DLD1 (cell line): ENCODE data around the gene THOC6.

ENCODE experiments used
- in situ Hi-C: cut with HindIII; loops from 2 replicates; pipeline ENCODE4 v1.10.0; 2017; ENCODE audit warnings: low sequenced_read_pairs

The THOC6 gene

GRCh38 chr16:3023669-3024478 is at the start of gene THOC6, which contains the start of gene HCFC1R1:
TSS of gene THOC6 (plus strand) at chr16:3024035. CDS start at chr16:3024327, 292 bp downstream.
TSS of gene HCFC1R1 (minus strand) at chr16:3023942. CDS start at chr16:3023941, 1 bp downstream.
- in situ Hi-C loops: no loop called here

- in situ Hi-C loops: no loop called here
Observed at GRCh38 chr16:2974319-2975056, 49.3 kb upstream of the THOC6 start.

GRCh38 chr16:2975161-2975795 is 48.6 kb upstream of the THOC6 start:
- in situ Hi-C loops: no loop called here

DNA sequence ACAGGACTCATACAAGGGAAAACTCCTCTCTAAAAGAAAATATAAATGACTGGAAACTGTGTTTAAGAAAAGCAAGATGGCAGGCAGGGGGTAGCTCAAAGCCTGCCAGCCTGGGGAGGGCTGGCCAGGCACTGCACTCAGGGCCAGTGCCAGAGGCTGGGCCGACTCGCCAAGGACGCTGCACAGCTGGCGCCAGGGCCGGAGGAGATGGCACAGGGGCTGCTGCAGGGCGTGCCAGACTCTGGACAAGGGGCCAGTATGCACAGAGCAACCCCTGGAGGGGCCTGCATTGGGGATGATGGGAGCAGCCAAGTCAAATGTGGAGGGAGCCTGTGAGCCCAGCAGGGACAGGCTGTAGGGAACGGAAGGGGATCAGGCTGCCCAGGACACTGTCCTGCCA is 47.6 kb upstream of the THOC6 start:
- in situ Hi-C loops: no loop called here

DNA sequence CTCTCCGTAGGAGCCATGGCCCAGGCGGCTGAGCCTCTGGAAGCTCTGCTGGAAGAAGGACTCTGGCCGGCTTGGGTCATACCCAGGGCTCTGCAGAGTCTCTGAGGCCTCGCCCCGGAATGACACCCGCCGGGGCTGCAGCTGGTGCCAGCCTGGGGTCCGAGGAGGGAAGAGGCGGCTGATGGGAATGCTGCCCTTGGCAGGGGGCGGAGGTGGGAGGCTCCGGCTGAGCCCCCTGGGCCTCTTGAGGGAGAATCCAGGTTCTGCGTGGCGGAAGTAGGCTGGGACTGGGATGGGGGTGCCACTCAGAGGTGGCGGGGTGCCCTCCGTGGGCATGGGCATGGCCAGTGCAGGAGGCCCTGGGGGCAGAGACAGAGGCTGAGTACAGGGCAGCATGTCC is 47.2 kb upstream of the THOC6 start:
- in situ Hi-C loops: no loop called here

- in situ Hi-C loops: no loop called here
Observed at GRCh38 chr16:2977440-2977839, 46.4 kb upstream of the THOC6 start.

- in situ Hi-C loops: no loop called here
Observed at GRCh38 chr16:2979669-2980226, 44.1 kb upstream of the THOC6 start.

DNA sequence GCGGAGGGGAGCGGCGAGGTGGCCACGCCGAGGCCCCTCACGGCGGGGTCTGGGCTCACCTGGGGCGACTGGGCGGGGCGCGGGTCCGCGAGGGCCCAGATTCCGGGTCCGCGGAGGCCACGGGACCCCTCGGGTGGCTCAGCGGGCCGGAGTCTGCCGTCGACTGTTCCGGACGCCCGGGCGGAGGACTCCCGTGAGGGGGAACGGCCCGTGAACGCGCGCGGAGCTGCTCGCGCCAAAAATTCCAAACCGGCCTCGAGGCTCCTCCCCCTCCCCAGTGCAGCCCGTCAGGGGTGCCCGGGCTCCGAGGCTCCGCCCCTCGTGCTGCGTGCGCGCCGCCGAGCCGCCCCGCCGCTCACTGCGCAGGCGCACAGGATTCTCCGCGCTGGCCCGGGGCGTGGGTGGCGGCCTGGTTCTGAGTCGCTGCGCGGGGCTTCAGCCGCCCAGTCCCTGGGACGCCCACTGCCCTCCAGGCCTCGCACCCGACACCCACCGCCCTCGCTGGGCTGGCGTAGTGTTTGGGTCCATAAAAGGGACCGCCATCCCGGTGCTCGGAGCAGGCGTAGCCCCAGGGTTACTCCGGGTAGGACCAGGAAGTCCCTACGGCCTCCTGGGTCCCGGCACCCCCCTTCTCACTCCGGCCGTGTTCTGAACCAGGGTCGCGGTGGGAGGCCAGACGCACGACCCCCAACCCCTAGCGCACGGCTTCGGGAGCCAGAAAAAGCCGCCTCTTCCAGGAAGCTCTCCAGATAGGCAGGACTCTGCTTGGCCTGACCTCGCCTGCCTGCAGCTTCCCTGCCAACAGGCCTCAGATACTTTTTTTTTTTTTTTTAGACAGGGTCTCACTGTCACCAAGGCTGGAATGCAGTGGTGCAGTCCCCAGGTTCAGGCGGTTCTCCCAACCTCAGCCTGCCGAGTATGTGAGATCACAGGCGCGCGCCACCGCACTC is 43.3 kb upstream of the THOC6 start, which contains the start of gene PKMYT1:
PKMYT1 (minus strand) TSS at position 220 of the 950 bp plus-strand sequence. CDS start 789 bp downstream, outside the sequence.
- in situ Hi-C loops: no loop called here

DNA sequence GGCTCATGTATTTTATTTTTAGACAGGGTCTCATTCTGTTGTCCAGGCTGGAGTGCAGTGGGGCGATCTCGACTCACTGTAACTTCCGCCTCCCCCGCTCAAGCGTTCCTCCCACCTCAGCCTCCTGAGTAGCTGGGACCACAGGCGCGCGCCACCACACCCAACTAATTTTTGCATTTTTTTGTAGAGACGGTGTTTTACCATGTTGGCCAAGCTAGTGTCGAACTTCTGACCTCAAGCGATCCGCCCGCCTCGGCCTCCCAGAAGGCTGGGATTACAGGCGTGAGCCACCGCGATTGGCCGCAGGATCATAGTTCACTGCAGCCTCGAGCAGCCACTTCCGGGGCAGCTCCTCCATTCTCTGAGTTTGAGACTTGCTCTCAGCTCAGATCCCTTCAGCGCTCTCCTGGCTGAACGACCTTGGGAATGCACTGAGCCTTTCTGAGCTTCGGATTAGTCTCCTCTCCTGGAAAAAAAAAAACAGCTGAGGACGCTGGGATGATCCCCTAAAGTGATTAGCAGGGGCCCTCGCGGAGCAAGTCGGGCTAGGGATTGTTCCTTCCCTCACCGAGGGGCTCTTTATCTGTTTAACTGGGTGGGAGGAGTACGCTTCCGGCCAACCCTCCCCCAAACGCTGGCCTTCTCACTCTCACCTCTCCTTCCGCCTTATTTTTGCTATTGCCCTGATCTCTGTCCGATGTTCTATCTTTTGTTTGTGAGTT is 42.5 kb upstream of the THOC6 start:
- in situ Hi-C loops: no loop called here

- in situ Hi-C loops: no loop called here
Observed at GRCh38 chr16:2981899-2982250, 42.0 kb upstream of the THOC6 start.

- in situ Hi-C loops: no loop called here
Observed at GRCh38 chr16:2982402-2982801, 41.4 kb upstream of the THOC6 start.

DNA sequence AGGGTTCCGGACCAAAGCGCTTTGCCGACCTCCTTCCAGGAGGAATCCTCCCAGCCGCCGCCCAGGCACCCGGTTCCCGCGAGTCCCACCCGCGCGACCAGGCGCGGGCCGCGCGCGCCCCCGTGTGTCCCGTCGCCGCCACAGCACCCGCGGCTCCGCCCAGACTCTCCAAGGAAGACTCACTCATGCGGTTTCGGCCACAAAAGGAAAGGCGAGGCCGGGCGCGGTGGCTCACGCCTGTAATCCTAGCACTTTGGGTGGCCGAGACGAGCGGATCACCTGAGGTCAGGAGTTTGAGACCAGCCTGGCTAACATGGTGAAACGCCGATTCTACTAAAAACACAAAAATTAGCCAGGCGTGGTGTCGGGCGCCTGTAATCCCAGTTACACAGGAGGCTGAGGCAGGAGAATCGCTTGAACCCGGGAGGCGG is 40.1 kb upstream of the THOC6 start:
- in situ Hi-C loops: no loop called here

- in situ Hi-C loops: no loop called here
Observed at GRCh38 chr16:2985462-2985861, 38.4 kb upstream of the THOC6 start.

GRCh38 chr16:2985893-2986355 is 37.9 kb upstream of the THOC6 start:
- in situ Hi-C loops: no loop called here

GRCh38 chr16:2986623-2987188 is 37.1 kb upstream of the THOC6 start:
- in situ Hi-C loops: no loop called here

DNA sequence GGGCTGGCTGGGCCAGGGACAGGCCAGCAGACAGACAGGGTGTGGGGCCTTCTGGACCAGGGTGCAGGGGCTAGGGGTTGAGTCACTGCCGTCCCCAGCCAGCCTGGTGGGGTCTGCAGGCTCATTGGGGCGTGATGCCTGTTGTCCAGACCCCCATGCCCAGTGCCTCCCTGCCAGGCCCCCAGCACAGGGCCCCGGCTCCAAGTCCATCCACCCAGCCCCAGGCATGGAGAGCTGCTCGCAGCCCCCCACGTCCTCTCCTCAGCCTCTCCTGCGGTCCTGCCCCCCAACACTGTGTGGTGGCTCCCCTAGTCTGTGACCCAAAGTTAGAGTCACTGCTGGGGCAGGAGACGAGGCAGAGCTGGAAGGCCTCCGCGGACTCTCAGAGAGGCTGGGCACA is 36.5 kb upstream of the THOC6 start:
- in situ Hi-C loops: no loop called here

DNA sequence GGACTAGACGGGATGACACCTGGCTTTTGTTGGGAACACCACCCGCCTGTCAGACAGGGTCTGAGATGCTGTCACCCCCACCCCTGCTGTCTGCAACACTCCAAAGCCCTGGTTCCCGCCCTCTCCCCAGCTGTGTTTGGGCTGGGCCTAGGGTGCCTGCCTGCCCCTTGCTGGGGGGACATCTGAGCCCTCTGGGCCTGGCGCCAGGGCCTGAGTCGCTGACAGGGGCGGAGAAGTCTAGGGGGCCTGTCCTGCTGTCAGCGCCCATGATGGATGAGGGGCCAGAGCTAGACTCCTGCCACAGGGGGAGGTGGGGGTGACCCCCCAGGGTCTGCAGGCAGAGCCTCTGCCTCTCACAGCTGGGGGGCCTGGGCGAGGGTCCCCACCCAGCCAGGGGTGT is 36.0 kb upstream of the THOC6 start:
- in situ Hi-C loops: no loop called here

DNA sequence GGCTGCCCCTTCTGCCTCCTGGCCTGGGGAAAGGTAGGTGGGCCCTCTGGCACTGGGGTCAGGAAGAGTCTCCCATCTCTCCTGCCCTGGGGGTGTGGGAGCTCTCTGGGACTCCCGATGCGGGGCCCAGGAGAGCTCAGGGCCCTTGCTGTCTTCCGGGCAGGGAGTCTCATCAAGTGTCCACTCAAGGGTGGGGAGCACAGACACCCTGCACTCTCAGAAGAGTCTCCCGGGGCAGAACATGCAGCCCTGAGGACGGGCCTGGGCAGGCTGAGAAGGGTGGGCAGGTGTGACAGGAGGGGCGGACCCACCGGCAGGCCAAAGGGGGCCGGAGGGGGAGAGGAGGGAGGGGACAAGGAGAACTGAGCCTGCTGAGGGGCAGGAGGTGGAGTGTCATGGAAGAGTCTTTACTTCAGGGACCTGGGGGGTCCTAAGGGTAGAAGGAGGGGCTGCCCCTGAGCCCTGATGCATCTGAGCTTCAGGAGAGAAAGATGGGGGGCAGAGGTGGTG is 35.2 kb upstream of the THOC6 start:
- in situ Hi-C loops: no loop called here

- in situ Hi-C loops: no loop called here
Observed at GRCh38 chr16:2990891-2991290, 32.9 kb upstream of the THOC6 start.
